GM23248 (cell line): ENCODE measurements around the gene SKA3. TPM values are rescaled to one million over a fixed set of nuclear protein-coding genes. Genes with fewer than 3 reads are reported as not detected.

Source experiments
- DNase-seq: peaks from one replicate; pipeline ENCODE4 v3.0.0-alpha.2; 2015
- H2AFZ ChIP-seq: fragments of 200-600 bp; sonication (generic); 2 replicates; pipeline ENCODE4 v1.6.1; 2016; ENCODE audit warnings: antibody characterized with exemption
- H3F3A ChIP-seq: fragments of 200-600 bp; sonication (generic); 2 replicates; pipeline ENCODE4 v1.6.1; 2016; ENCODE audit warnings: mild to moderate bottlenecking, antibody characterized with exemption, mixed run types; ENCODE audit not compliant: insufficient read depth
- H3K27ac ChIP-seq: fragments of 200-600 bp; sonication (generic); 2 replicates; pipeline ENCODE4 v1.5.1; 2016; ENCODE audit warnings: mild to moderate bottlenecking
- H3K27me3 ChIP-seq: fragments of 200-600 bp; sonication (generic); replicated peaks from 2 replicates; pipeline ENCODE4 v1.6.1; 2016; ENCODE audit warnings: mild to moderate bottlenecking; ENCODE audit not compliant: insufficient read depth
- H3K36me3 ChIP-seq: fragments of 200-600 bp; sonication (generic); 2 replicates; pipeline ENCODE4 v1.6.1; 2016; ENCODE audit warnings: low read depth, mild to moderate bottlenecking
- H3K4me1 ChIP-seq: fragments of 200-600 bp; sonication (generic); 2 replicates; pipeline ENCODE4 v1.6.1; 2016; ENCODE audit warnings: mild to moderate bottlenecking; ENCODE audit not compliant: insufficient read depth
- H3K4me2 ChIP-seq: fragments of 200-600 bp; sonication (generic); one replicate; pipeline ENCODE4 v1.6.1; 2016; ENCODE audit warnings: mild to moderate bottlenecking; ENCODE audit not compliant: unreplicated experiment
- H3K4me3 ChIP-seq: fragments of 200-600 bp; sonication (generic); 2 replicates; pipeline ENCODE4 v1.5.1; 2016; ENCODE audit warnings: mild to moderate bottlenecking
- H3K79me2 ChIP-seq: fragments of 200-600 bp; sonication (generic); 2 replicates; pipeline ENCODE4 v1.6.1; 2016; ENCODE audit warnings: mild to moderate bottlenecking; ENCODE audit not compliant: insufficient read depth
- H3K9ac ChIP-seq: fragments of 200-600 bp; sonication (generic); 2 replicates; pipeline ENCODE4 v1.6.1; 2016; ENCODE audit warnings: mild to moderate bottlenecking
- H3K9me2 ChIP-seq: fragments of 200-600 bp; sonication (generic); 2 replicates; pipeline ENCODE4 v1.6.1; 2016; ENCODE audit warnings: mixed run types, mild to moderate bottlenecking, moderate library complexity; ENCODE audit not compliant: insufficient read depth
- H3K9me3 ChIP-seq: fragments of 200-600 bp; sonication (generic); one replicate; pipeline ENCODE4 v1.6.1; 2017; ENCODE audit warnings: low read depth
- H4K20me1 ChIP-seq: fragments of 200-600 bp; sonication (generic); 2 replicates; pipeline ENCODE4 v1.6.0; 2016; ENCODE audit not compliant: insufficient read depth
- EZH2 ChIP-seq: fragments of 200-600 bp; sonication (generic); IDR thresholded peaks from 2 replicates; pipeline ENCODE4 v1.6.1; 2018; ENCODE audit warnings: antibody characterized with exemption, mild to moderate bottlenecking; ENCODE audit not compliant: insufficient read depth, poor library complexity, severe bottlenecking
- EZH2phosphoT487 ChIP-seq: fragments of 200-600 bp; sonication (generic); IDR thresholded peaks from 2 replicates; pipeline ENCODE4 v1.6.1; 2018; ENCODE audit warnings: antibody characterized with exemption, moderate library complexity, mild to moderate bottlenecking, low read depth; ENCODE audit not compliant: insufficient read depth
- WGBS, 2 experiments: methylation state at CpG; one replicate each; pipeline ENCODE4 v1.1.6; 2015 to 2017; ENCODE audit warnings: low lambda C conversion rate in 2 of 2, low coverage in 1 of 2; ENCODE audit errors: missing lambda C conversion rate in 2 of 2; 5-methylcytosine and 5-hydroxymethylcytosine counted together
- in situ Hi-C: fragments of 300-500 bp; cut with MboI; formaldehyde crosslinking; loops from 2 replicates; pipeline ENCODE4 v1.15.0; 2020
- polyA plus RNA-seq: library from polyadenylated mRNA; unstranded; fragments of >200 nt; fragmentation: Nextera tagmentation; extraction: Ambion mirVana; gene quantifications from 2 replicates; pipeline ENCODE4 v1.2.1, GENCODE V29; 2016
- total RNA-seq: library from RNA; depleted of rRNA; stranded (reverse); fragments of >200 nt; shearing (Covaris generic); gene quantifications from 2 replicates; pipeline ENCODE4 v1.2.3, GENCODE V29; 2014

Gene SKA3
- total and polyA plus RNA-seq, 2 experiments from 2014 or later: 8.6 to 14.3 TPM

DNA sequence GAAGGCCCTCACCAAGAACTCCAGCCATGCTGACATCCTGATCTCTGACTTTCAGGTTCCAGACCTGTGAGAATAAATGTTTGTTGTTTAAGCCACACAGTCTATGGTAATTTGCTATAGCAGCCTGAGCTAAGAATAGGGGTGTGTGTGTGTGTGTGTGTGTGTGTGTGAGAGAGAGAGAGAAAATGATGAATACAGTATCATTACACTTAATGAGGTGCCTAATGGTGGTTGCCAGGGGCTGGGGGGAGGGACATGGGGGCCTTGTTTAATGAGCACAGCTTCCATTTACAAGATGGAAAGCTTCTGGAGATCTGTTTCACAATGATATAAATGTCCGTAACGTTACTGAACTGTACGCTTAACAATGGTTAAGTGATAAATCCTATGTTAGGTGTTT, 61.1 kb downstream of the SKA3 start:
- H3K27ac ChIP-seq: no peak overlapping the region
- in situ Hi-C loops: no loop called here

DNA sequence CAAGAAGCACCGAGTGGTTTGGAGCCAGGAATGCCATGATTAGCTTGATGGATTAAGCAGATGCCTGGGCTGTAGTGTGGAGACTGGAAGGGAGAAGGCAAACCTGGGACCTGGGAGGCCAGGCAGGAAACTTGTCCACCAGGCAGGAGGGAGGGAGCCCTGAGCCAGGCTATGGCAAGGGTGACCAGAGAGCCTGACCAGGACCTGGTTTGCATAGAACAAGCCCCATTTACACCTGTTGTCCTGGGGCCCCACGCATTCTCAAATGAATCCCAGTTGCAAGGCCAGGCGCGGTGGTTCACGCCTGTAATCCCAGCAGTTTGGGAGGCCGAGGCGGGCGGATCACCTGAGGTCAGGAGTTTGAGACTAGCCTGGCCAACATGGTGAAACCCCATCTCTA, 64.8 kb downstream of the SKA3 start:
- H3K79me2 ChIP-seq: no peaks in the 10 kb centered on the region
- no peak for DNase-seq
- peaks cover 10% of the 10 kb centered on the region; the same call in 1 of the 2 replicates for H3F3A ChIP-seq
- TF ChIP-seq EZH2phosphoT487 (no peak), EZH2 (no peak)
- H3K9me3 ChIP-seq: no peaks in the 10 kb centered on the region
- in situ Hi-C loops: no loop called here
- no peak overlapping the region for H3K27ac ChIP-seq
- H3K27me3 ChIP-seq: no peaks in the 10 kb centered on the region
- no peaks in the 10 kb centered on the region for H3K36me3 ChIP-seq
- peaks cover 6% of the 10 kb centered on the region for H3K4me1 ChIP-seq
- H3K4me2 ChIP-seq: no peak overlapping the region
- no peaks in the 10 kb centered on the region for H4K20me1 ChIP-seq
- H3K4me3 ChIP-seq: no peak overlapping the region
- H3K9ac ChIP-seq: no peak overlapping the region
- H2AFZ ChIP-seq: no peak overlapping the region
- WGBS, 2 experiments: 75 to 80% methylated on average over 8 of the region's 8 CpGs
- H3K9me2 ChIP-seq: no peaks in the 10 kb centered on the region

More for the DNA sequence above, 61.1 kb downstream of the SKA3 start:
- Histone ChIP-seq H3K79me2 (no peaks in the 10 kb centered on the region), H3K9me3 (no peaks in the 10 kb centered on the region), H3K4me2 (no peak overlapping the region), H2AFZ (no peak overlapping the region), H3F3A (no peaks in the 10 kb centered on the region), H3K9ac (no peak overlapping the region), H3K27me3 (no peaks in the 10 kb centered on the region), H3K4me3 (no peak overlapping the region), H4K20me1 (no peaks in the 10 kb centered on the region), H3K9me2 (no peaks in the 10 kb centered on the region), H3K36me3 (no peaks in the 10 kb centered on the region), H3K4me1 (no peaks in the 10 kb centered on the region)
- no peak for DNase-seq
- TF ChIP-seq EZH2phosphoT487: no peak
- no peak for TF ChIP-seq EZH2
- WGBS, 2 experiments: 79 to 82% methylated on average over 3 of the region's 3 CpGs

DNA sequence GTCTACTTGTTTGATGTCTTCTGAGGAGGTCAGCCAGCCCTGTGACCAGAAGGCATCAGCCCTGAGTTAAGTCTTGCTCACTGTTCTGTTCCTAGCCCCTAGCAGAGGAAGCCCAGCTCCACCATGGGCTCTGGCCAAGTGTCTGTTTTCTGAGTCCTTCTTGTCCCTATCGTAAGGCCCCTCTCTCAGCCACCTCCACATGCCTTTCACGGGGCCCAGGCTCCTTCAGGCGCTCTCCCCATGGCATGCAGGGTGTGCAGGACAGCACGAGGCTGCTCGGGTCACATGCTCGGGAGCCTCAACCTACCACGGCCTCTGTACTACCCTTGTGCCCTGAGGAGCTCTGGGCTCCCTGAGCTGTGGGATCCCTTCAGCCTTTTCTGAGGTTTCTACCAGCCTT, 67.2 kb downstream of the SKA3 start:
- in situ Hi-C loops: no loop called here
- no peaks in the 10 kb centered on the region for H4K20me1 ChIP-seq

DNA sequence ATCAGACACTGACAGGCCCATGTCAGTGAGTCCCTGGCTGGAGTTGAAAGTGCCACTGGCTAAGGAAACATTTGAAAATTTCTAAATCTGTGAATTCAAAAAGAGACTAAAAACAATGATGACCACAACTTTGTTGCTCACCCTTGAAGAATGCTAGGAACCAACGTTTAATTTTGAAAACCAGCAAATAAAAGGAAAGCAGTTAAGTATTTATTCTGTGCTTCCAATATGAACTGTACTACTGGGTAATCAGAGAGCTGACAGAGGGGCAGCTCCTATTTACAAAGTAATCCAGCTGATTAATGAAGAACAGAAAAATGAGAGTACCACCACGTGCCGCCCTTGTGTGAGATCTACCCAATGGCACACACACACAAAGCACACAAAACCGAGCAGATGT, 70.3 kb downstream of the SKA3 start:
- Histone ChIP-seq H3K36me3 (no peaks in the 10 kb centered on the region), H3K4me3 (peak overlapping the region; percentile 38), H3K4me1 (peaks cover 19% of the 10 kb centered on the region), H3K27ac (peak overlapping the region; percentile 76), H3K27me3 (no peaks in the 10 kb centered on the region), H3K9me3 (no peaks in the 10 kb centered on the region), H3K9me2 (no peaks in the 10 kb centered on the region), H2AFZ (peak overlapping the region; percentile 67), H4K20me1 (no peaks in the 10 kb centered on the region), H3K9ac (peak overlapping the region; percentile 58), H3K79me2 (no peaks in the 10 kb centered on the region), H3K4me2 (peak overlapping the region; percentile 70), H3F3A (peaks cover 22% of the 10 kb centered on the region; the same call in 1 of the 2 replicates)
- in situ Hi-C loops: no loop called here
- TF ChIP-seq EZH2phosphoT487: no peak
- TF ChIP-seq EZH2: no peak
- DNase-seq: peak; percentile 75
- WGBS, 2 experiments: 3% methylated on average over 4 of the region's 4 CpGs

More for the DNA sequence above, 67.2 kb downstream of the SKA3 start:
- Histone ChIP-seq H3K79me2 (no peaks in the 10 kb centered on the region), H3K4me1 (peaks cover 19% of the 10 kb centered on the region), H3K36me3 (no peaks in the 10 kb centered on the region), H3K4me3 (no peak overlapping the region), H3K9me3 (no peaks in the 10 kb centered on the region), H3K9ac (no peak overlapping the region), H3K27ac (no peak overlapping the region), H3K4me2 (no peak overlapping the region), H3K27me3 (no peaks in the 10 kb centered on the region), H2AFZ (no peak overlapping the region), H3K9me2 (no peaks in the 10 kb centered on the region), H3F3A (peaks cover 22% of the 10 kb centered on the region; the same call in 1 of the 2 replicates)
- 75 to 87% methylated on average over 7 of the region's 7 CpGs for WGBS, 2 experiments
- DNase-seq: no peak
- TF ChIP-seq EZH2phosphoT487 (no peak), EZH2 (no peak)
